Measurements from ENCODE around the gene CDC42BPG.

The CDC42BPG gene

DNA sequence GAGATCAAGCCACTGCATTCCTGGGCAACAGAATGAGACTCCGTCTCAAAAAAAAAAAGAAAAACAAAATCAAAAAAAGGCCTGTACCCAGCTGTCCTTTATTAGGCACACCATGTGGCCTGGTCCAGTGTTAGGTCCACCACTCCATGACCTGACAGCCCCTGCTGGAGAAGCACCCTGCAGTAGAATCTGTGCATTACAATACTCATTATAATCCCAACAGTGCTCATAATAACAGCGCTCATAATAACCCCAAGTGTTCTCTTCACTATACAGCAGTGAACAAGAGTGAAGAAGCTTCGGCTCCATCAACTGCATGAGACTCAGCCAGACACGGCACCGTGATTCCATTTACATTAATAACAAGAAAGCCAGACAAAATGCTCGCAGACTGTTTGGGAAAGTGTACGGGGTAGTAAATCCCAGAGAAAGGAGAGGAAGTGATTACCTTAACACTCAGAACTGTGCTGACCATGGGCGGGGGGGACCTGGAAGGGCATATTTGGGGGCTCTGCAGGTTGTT lies 42.8 kb upstream of the CDC42BPG start:
- Histone ChIP-seq H3K4me1 (ENCODE audit: control insufficient read depth, insufficient read depth, low read length) (peaks cover 18% of the 10 kb centered on the region), H3K27ac (ENCODE audit: low read depth, low read length) (no peak overlapping the region), H3K9me3 (ENCODE audit: control insufficient read depth, insufficient read depth, low read depth, low read length) (no peaks in the 10 kb centered on the region), H3K9ac (ENCODE audit: low read length) (peak overlapping the region; percentile 17), H3K4me3 (ENCODE audit: low read depth, low read length) (peak overlapping the region; percentile 49; the same call in 1 of the 2 replicates), H3K27me3 (ENCODE audit: control insufficient read depth, insufficient read depth, low read length) (no peaks in the 10 kb centered on the region), H3K36me3 (ENCODE audit: control insufficient read depth, insufficient read depth, low read length) (no peaks in the 10 kb centered on the region)

- Histone ChIP-seq H3K27ac (ENCODE audit: low read depth, low read length) (no peak overlapping the region), H3K4me1 (ENCODE audit: control insufficient read depth, insufficient read depth, low read length) (peaks cover 18% of the 10 kb centered on the region), H3K4me3 (ENCODE audit: low read depth, low read length) (no peak overlapping the region), H3K27me3 (ENCODE audit: control insufficient read depth, insufficient read depth, low read length) (no peaks in the 10 kb centered on the region), H3K9me3 (ENCODE audit: control insufficient read depth, insufficient read depth, low read depth, low read length) (no peaks in the 10 kb centered on the region), H3K9ac (ENCODE audit: low read length) (no peak overlapping the region), H3K36me3 (ENCODE audit: control insufficient read depth, insufficient read depth, low read length) (no peaks in the 10 kb centered on the region)
These were observed 41.2 kb upstream of the CDC42BPG start for GRCh38 chr11:64885367-64886286.

DNA sequence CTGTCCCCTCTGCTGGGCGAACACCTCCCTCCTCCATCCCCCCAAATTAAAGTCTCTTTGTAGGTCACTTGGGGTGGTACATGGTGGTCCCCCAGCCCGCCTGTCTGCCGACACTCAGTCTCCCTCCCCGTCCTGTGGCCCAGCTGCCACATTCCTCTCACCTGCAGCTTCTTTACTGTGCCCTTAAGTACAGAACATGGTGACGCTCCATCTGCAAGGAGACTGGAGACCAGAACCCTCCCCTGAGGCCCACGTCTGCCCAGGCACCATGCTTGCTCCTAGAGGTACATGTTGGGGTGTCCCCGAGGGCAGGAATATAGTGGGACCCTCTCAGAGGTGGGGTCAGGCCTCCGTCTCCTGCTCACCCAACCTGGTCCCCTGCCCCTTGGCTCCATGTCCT lies 39.6 kb upstream of the CDC42BPG start:
- no peak overlapping the region for H3K27ac ChIP-seq (ENCODE audit: low read depth, low read length)
- H3K27me3 ChIP-seq (ENCODE audit: control insufficient read depth, insufficient read depth, low read length) = no peaks in the 10 kb centered on the region
- no peaks in the 10 kb centered on the region for H3K9me3 ChIP-seq (ENCODE audit: control insufficient read depth, insufficient read depth, low read depth, low read length)
- H3K4me3 ChIP-seq (ENCODE audit: low read depth, low read length) = no peak overlapping the region
- H3K9ac ChIP-seq (ENCODE audit: low read length) = peak overlapping the region; percentile 15
- peaks cover 24% of the 10 kb centered on the region for H3K4me1 ChIP-seq (ENCODE audit: control insufficient read depth, insufficient read depth, low read length)
- H3K36me3 ChIP-seq (ENCODE audit: control insufficient read depth, insufficient read depth, low read length) = no peaks in the 10 kb centered on the region

DNA sequence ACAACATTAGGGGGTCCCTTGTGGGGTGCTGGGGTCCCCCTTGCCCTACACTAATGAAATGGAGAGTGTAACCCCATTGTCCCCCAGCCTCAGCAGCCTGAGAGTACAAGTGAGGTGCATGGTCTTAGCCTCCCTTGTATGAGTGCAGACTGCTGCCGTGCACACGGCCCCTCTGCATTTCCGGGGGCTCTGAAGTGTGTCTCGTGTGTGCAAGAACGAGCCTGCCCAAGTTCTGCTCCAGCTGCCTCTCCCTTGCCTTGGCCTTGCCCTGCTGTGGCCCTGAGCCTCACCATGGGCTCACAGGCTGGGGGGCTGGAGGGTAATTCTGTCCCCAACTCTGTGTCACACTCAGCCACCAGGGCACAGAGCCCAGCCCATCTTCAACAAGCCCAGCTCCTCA lies 39.1 kb upstream of the CDC42BPG start:
- Histone ChIP-seq H3K36me3 (ENCODE audit: control insufficient read depth, insufficient read depth, low read length) (no peaks in the 10 kb centered on the region), H3K9ac (ENCODE audit: low read length) (peak overlapping the region; percentile 15), H3K27me3 (ENCODE audit: control insufficient read depth, insufficient read depth, low read length) (no peaks in the 10 kb centered on the region), H3K4me1 (ENCODE audit: control insufficient read depth, insufficient read depth, low read length) (peaks cover 19% of the 10 kb centered on the region), H3K9me3 (ENCODE audit: control insufficient read depth, insufficient read depth, low read depth, low read length) (no peaks in the 10 kb centered on the region), H3K27ac (ENCODE audit: low read depth, low read length) (no peak overlapping the region), H3K4me3 (ENCODE audit: low read depth, low read length) (no peak overlapping the region)

DNA sequence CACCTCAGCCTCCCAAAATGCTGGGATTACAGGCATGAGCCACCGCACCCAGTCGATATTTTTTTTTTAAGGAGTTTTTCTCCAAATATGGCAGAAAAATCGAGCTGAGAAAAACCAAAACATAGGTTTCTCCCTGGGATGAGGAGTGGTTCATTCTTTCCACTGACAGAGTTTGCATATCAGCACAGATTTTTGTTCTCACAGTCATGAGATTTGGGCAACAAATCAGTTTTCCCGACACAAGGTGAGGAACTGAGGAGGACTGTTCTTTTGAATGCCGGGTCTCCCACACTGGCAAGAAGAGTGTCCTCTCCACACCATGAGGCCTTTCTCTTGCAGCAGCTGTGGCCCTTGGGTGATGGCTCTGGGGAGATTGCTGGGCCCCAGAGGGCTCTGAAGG lies 37.8 kb upstream of the CDC42BPG start:
- Histone ChIP-seq H3K9me3 (ENCODE audit: control insufficient read depth, insufficient read depth, low read depth, low read length) (no peaks in the 10 kb centered on the region), H3K4me3 (ENCODE audit: low read depth, low read length) (no peak overlapping the region), H3K36me3 (ENCODE audit: control insufficient read depth, insufficient read depth, low read length) (no peaks in the 10 kb centered on the region), H3K27ac (ENCODE audit: low read depth, low read length) (no peak overlapping the region), H3K27me3 (ENCODE audit: control insufficient read depth, insufficient read depth, low read length) (no peaks in the 10 kb centered on the region), H3K9ac (ENCODE audit: low read length) (no peak overlapping the region), H3K4me1 (ENCODE audit: control insufficient read depth, insufficient read depth, low read length) (peaks cover 13% of the 10 kb centered on the region)

GRCh38 chr11:64881476-64881875 lies 37.0 kb upstream of the CDC42BPG start:
- Histone ChIP-seq H3K27me3 (ENCODE audit: control insufficient read depth, insufficient read depth, low read length) (no peaks in the 10 kb centered on the region), H3K4me1 (ENCODE audit: control insufficient read depth, insufficient read depth, low read length) (peaks cover 19% of the 10 kb centered on the region), H3K36me3 (ENCODE audit: control insufficient read depth, insufficient read depth, low read length) (no peaks in the 10 kb centered on the region), H3K4me3 (ENCODE audit: low read depth, low read length) (no peak overlapping the region), H3K9me3 (ENCODE audit: control insufficient read depth, insufficient read depth, low read depth, low read length) (no peaks in the 10 kb centered on the region), H3K9ac (ENCODE audit: low read length) (no peak overlapping the region), H3K27ac (ENCODE audit: low read depth, low read length) (no peak overlapping the region)

GRCh38 chr11:64880240-64881001 lies 36.0 kb upstream of the CDC42BPG start:
- Histone ChIP-seq H3K4me1 (ENCODE audit: control insufficient read depth, insufficient read depth, low read length) (peaks cover 23% of the 10 kb centered on the region), H3K9ac (ENCODE audit: low read length) (no peak overlapping the region), H3K27ac (ENCODE audit: low read depth, low read length) (no peak overlapping the region), H3K4me3 (ENCODE audit: low read depth, low read length) (no peak overlapping the region), H3K27me3 (ENCODE audit: control insufficient read depth, insufficient read depth, low read length) (no peaks in the 10 kb centered on the region), H3K36me3 (ENCODE audit: control insufficient read depth, insufficient read depth, low read length) (no peaks in the 10 kb centered on the region), H3K9me3 (ENCODE audit: control insufficient read depth, insufficient read depth, low read depth, low read length) (no peaks in the 10 kb centered on the region)

DNA sequence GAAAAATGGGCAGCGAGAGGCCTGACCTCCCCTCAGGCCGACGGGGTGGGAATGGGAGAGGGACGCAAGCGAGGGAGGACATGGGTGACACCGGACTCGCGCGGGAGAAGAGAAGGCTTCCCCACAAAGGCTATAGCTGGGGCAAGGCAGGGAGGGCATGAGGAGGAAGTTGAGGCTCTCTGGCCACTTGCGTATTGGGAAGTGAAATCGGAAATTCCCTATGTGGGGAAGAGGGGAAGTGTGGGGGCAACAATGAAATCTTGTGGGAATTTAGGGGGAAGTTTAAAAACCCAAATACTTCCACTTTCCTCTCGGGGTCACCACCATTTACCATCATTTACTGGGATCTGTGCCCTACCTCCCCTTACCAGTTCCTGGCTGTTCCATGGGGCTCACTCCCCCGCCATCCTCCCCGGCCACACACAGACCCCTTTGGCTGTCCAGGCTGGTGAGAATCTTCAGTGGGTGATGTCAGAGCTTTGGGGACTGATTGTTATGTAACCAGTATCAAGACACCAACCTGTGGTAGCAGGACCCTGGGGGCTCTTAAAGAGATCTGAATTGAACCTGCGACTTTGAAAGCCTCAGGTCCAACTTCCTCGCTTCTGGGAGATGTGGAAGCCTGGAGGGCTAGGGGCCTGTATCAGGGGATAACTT lies 34.9 kb upstream of the CDC42BPG start:
- H3K9ac ChIP-seq (ENCODE audit: low read length) = peak overlapping the region; percentile 76
- H3K9me3 ChIP-seq (ENCODE audit: control insufficient read depth, insufficient read depth, low read depth, low read length) = no peaks in the 10 kb centered on the region
- H3K36me3 ChIP-seq (ENCODE audit: control insufficient read depth, insufficient read depth, low read length) = peaks cover 4% of the 10 kb centered on the region; the same call in 1 of the 2 replicates
- H3K4me1 ChIP-seq (ENCODE audit: control insufficient read depth, insufficient read depth, low read length) = peaks cover 23% of the 10 kb centered on the region
- peak overlapping the region; percentile 24; the same call in 1 of the 2 replicates for H3K27ac ChIP-seq (ENCODE audit: low read depth, low read length)
- H3K4me3 ChIP-seq (ENCODE audit: low read depth, low read length) = peak overlapping the region; percentile 86
- H3K27me3 ChIP-seq (ENCODE audit: control insufficient read depth, insufficient read depth, low read length) = no peaks in the 10 kb centered on the region

- peak within 1 kb of the TSS; percentile 89 for H3K9ac ChIP-seq (ENCODE audit: low read length)
- no peaks in the 10 kb centered on the region for H3K9me3 ChIP-seq (ENCODE audit: control insufficient read depth, insufficient read depth, low read depth, low read length)
- H3K27ac ChIP-seq (ENCODE audit: low read depth, low read length) = peak within 1 kb of the TSS; percentile 24; the same call in 1 of the 2 replicates
- peaks cover 23% of the 10 kb centered on the region for H3K4me1 ChIP-seq (ENCODE audit: control insufficient read depth, insufficient read depth, low read length)
- H3K4me3 ChIP-seq (ENCODE audit: low read depth, low read length) = peak within 1 kb of the TSS; percentile 100
- H3K27me3 ChIP-seq (ENCODE audit: control insufficient read depth, insufficient read depth, low read length) = no peaks in the 10 kb centered on the region
- peaks cover 5% of the 10 kb centered on the region; the same call in 1 of the 2 replicates for H3K36me3 ChIP-seq (ENCODE audit: control insufficient read depth, insufficient read depth, low read length)
These were observed 34.2 kb upstream of the CDC42BPG start, which contains the start of gene EHD1 for GRCh38 chr11:64878494-64879243. TSS of gene EHD1 (minus strand) at chr11:64878621. CDS start at chr11:64878464, 157 bp downstream.

DNA sequence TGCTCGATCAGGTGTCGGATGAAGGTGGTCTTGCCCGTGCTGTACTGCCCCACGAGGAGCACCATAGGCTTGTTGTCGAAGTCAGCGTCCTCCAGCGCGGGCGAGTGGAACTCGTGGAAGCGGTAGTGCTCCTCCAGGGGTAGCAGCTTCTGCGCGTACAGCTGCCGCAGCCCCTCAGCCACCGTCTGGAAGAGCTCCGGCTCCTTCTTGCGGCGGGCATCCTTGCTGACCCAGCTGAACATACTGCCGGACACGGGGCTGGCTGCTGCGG lies 33.7 kb upstream of the CDC42BPG start:
- Histone ChIP-seq H3K27me3 (ENCODE audit: control insufficient read depth, insufficient read depth, low read length) (no peaks in the 10 kb centered on the region), H3K36me3 (ENCODE audit: control insufficient read depth, insufficient read depth, low read length) (peaks cover 8% of the 10 kb centered on the region), H3K4me1 (ENCODE audit: control insufficient read depth, insufficient read depth, low read length) (peaks cover 23% of the 10 kb centered on the region), H3K9ac (ENCODE audit: low read length) (peak overlapping the region; percentile 89), H3K9me3 (ENCODE audit: control insufficient read depth, insufficient read depth, low read depth, low read length) (no peaks in the 10 kb centered on the region), H3K27ac (ENCODE audit: low read depth, low read length) (no peak overlapping the region), H3K4me3 (ENCODE audit: low read depth, low read length) (peak overlapping the region; percentile 100)

All from HUES6 (cell line).